Tibial nerve (tissue), 4 donors: ENCODE measurements around the gene HTR1D. TPM values are rescaled to one million over a fixed set of nuclear protein-coding genes. Genes with fewer than 3 reads are reported as not detected.

Source experiments
- DNase-seq, 2 donors: peaks; one replicate each; pipeline ENCODE4 v3.0.0-alpha.2; 2019; ENCODE audit warnings: low spot score in 2 of 2
- H3K27ac ChIP-seq, 4 donors: fragments of 200-600 bp; sonication (generic) in 3 of 4; one replicate each; pipeline ENCODE4 v1.5.1; 2017 to 2019; ENCODE audit warnings: mild to moderate bottlenecking in 1 of 4
- H3K27me3 ChIP-seq, 2 donors: fragments of 200-600 bp; sonication (generic) in 1 of 2; one replicate each; pipeline versions ENCODE4 v1.5.1 to v1.6.0; 2017 to 2019
- H3K36me3 ChIP-seq, 3 donors: fragments of 200-600 bp; sonication (generic); one replicate each; pipeline ENCODE4 v1.5.1; 2018 to 2019
- H3K4me1 ChIP-seq, 4 donors: fragments of 200-600 bp; sonication (generic) in 3 of 4; one replicate each; pipeline ENCODE4 v1.5.1; 2017 to 2019
- H3K4me3 ChIP-seq, 4 donors: fragments of 200-600 bp; sonication (generic) in 3 of 4; one replicate each; pipeline ENCODE4 v1.5.1; 2017 to 2019; ENCODE audit warnings: mild to moderate bottlenecking in 1 of 4, moderate library complexity in 1 of 4
- H3K9me3 ChIP-seq, 4 donors: fragments of 200-600 bp; sonication (generic) in 3 of 4; one replicate each; pipeline ENCODE4 v1.5.1; 2017 to 2019
- EP300 ChIP-seq, 2 donors: sonication (generic); formaldehyde crosslinking; IDR thresholded peaks; one replicate each; pipeline ENCODE4 v1.6.1; 2017; ENCODE audit warnings: antibody characterized with exemption in 2 of 2, mild to moderate bottlenecking in 1 of 2
- POLR2A ChIP-seq, 2 donors: fragments of 450-650 bp; IDR thresholded peaks; one replicate each; pipeline ENCODE4 v1.6.1; 2017; ENCODE audit warnings: antibody characterized with exemption in 2 of 2, mild to moderate bottlenecking in 2 of 2, moderate library complexity in 2 of 2
- WGBS, 2 donors: methylation state at CpG; one replicate each; pipeline ENCODE4 v1.1.5; 2018; 5-methylcytosine and 5-hydroxymethylcytosine counted together
- total RNA-seq, 4 donors: library from RNA; depleted of rRNA; stranded (reverse); fragments of >200 nt; gene quantifications; one replicate each; pipeline ENCODE4 v1.1.0, GENCODE V29; 2016
- TF ChIP-seq, protein P1 (sequence below), 5 experiments: fragments of 200-600 bp in 3 of 5; fragments of 450-650 bp in 2 of 5; sonication (generic) in 3 of 5; IDR thresholded peaks; one replicate each; pipeline ENCODE4 v1.5.1; 2016 to 2019; ENCODE audit warnings: antibody characterized with exemption in 5 of 5, mild to moderate bottlenecking in 3 of 5, moderate library complexity in 2 of 5

The HTR1D gene
- total RNA-seq, 4 donors from 2014 or later, result 0.30 to 2.4 (median 0.63) TPM; not detected in 1

DNA sequence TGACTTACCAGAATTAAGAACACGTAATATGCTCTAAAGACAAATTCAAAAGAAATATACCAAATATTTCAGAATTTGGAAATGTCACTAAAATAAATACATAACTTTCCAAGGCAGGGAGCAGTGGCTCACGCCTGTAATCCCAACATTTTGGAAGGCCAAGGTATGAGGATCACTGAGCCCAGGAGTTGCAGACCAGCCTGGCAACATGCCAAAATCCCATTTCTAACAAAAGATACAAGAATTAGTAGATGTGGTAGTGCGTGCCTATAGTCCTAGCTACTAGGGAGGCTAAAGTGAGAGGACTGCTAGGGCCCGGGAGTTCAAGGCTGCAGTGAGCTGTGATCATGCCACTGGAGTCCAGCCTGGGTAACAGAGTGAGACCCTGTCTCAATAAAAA is 60.4 kb downstream of the HTR1D start:
- Histone ChIP-seq H3K27ac (no peak overlapping the region), H3K36me3 (no peaks in the 10 kb centered on the region), H3K27me3 (no peaks in the 10 kb centered on the region), H3K4me3 (no peak overlapping the region), H3K4me1 (peaks cover 0 to 16% (median 0%) of the 10 kb centered on the region in 4 donors), H3K9me3 (no peaks in the 10 kb centered on the region)
- WGBS, 2 donors, result 91 to 93% methylated on average over 4 of the region's 4 CpGs
- TF ChIP-seq, protein P1, sequence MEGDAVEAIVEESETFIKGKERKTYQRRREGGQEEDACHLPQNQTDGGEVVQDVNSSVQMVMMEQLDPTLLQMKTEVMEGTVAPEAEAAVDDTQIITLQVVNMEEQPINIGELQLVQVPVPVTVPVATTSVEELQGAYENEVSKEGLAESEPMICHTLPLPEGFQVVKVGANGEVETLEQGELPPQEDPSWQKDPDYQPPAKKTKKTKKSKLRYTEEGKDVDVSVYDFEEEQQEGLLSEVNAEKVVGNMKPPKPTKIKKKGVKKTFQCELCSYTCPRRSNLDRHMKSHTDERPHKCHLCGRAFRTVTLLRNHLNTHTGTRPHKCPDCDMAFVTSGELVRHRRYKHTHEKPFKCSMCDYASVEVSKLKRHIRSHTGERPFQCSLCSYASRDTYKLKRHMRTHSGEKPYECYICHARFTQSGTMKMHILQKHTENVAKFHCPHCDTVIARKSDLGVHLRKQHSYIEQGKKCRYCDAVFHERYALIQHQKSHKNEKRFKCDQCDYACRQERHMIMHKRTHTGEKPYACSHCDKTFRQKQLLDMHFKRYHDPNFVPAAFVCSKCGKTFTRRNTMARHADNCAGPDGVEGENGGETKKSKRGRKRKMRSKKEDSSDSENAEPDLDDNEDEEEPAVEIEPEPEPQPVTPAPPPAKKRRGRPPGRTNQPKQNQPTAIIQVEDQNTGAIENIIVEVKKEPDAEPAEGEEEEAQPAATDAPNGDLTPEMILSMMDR (IDR thresholded peaks at IDR 0.05), result no peak
- no peak for TF ChIP-seq POLR2A (IDR thresholded peaks at IDR 0.05)
- no peak for TF ChIP-seq EP300 (IDR thresholded peaks at IDR 0.05)
- DNase-seq, result no peak

DNA sequence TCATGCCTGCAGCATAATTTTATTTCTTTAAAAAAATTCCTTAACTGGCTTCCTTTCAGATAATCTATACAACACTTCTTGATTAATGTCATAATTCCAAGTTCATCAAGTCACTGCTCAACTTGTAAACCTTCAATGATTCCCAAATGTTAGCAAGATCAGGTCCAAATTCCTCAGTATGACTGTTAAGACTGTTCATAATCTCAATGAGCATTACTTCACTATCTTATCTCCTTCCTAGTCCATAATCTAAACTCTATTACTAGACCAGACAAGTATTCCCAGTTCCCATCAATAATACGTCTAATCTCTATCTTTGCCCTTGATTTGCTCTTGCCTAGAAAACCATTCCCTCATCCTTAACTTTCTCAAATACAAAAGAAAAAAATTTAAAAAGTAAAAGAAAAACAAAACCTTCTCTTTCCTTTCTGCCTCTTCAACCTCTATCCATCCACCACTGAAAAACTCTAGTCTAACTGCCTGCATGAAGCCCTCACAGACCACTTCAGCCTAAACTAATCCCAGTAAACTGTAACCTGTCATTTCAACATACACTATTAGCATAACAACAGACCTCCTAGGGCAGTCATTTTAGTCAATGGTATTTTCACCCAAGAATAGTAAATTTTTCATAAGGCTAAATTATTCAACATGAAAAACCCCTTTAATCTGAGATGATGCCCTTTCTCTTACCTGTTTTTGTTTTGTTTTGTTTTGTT is 64.2 kb downstream of the HTR1D start:
- Histone ChIP-seq H3K36me3 (no peaks in the 10 kb centered on the region), H3K4me1 (peaks cover 0 to 15% (median 3%) of the 10 kb centered on the region in 4 donors), H3K27ac (no peak overlapping the region), H3K4me3 (no peak overlapping the region), H3K27me3 (no peaks in the 10 kb centered on the region), H3K9me3 (no peaks in the 10 kb centered on the region)
- WGBS, 2 donors, result 78 to 92% methylated on average over 1 of the region's 1 CpG
- no peak for DNase-seq
- TF ChIP-seq, protein P1 (IDR thresholded peaks at IDR 0.05), result no peak
- TF ChIP-seq EP300 (IDR thresholded peaks at IDR 0.05), result no peak
- TF ChIP-seq POLR2A (IDR thresholded peaks at IDR 0.05), result no peak

DNA sequence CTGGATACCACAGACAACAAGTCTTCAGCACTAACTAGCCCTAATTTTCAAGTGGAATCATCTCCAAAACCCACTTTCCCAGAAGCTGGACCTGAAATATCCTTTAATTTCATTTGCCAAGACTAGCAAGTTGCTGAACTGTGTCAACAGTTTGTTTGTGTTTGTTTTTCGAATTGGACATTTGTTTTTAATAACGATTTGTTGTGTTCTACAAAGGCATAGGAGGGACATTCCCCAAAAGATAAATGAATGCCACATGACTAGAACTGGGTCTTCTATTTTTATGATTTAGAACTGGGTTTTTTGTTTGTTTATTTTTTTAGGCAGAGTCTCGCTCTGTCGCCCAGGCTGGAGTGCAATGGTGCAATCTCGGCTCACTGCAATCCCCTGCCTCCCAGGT is 66.6 kb downstream of the HTR1D start:
- no peaks in the 10 kb centered on the region for H3K27me3 ChIP-seq
- no peak overlapping the region for H3K4me3 ChIP-seq
- no peaks in the 10 kb centered on the region for H3K36me3 ChIP-seq
- no peaks in the 10 kb centered on the region for H3K9me3 ChIP-seq
- peaks cover 0 to 15% (median 3%) of the 10 kb centered on the region in 4 donors for H3K4me1 ChIP-seq
- H3K27ac ChIP-seq, result no peak overlapping the region
- DNase-seq, result no peak
- WGBS, 2 donors, result 71 to 72% methylated on average over 5 of the region's 5 CpGs
- TF ChIP-seq EP300 (IDR thresholded peaks at IDR 0.05) (no peak), POLR2A (IDR thresholded peaks at IDR 0.05) (no peak)
- TF ChIP-seq, protein P1 (IDR thresholded peaks at IDR 0.05), result no peak

DNA sequence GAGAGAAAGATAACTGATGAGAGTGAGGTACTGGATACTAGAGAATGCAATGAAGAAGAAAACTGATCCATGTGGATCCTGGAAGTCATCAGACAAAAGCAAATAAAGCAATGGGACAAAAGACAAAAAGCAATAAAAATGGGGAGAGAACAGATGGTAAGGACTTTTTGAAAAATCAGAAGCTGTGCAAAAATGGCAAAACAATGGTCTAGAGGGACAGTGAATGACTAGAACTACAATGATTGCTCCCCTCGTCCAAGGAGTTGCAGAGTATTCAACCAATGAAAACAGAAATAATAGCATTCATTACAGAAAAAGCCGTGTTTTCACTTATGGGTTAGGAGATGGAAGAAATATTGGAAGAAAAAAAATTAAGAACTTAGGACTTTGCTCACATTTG is 67.2 kb downstream of the HTR1D start:
- no peaks in the 10 kb centered on the region for H3K9me3 ChIP-seq
- no peaks in the 10 kb centered on the region for H3K27me3 ChIP-seq
- H3K27ac ChIP-seq, result no peak overlapping the region
- H3K4me3 ChIP-seq, result no peak overlapping the region
- H3K4me1 ChIP-seq, result peaks cover 0 to 15% (median 3%) of the 10 kb centered on the region in 4 donors
- DNase-seq, result no peak
- no peaks in the 10 kb centered on the region for H3K36me3 ChIP-seq
- 59% methylated on average over 2 of the region's 2 CpGs for WGBS, 2 donors
- TF ChIP-seq EP300 (IDR thresholded peaks at IDR 0.05), result no peak
- no peak for TF ChIP-seq POLR2A (IDR thresholded peaks at IDR 0.05)
- TF ChIP-seq, protein P1 (IDR thresholded peaks at IDR 0.05), result no peak

DNA sequence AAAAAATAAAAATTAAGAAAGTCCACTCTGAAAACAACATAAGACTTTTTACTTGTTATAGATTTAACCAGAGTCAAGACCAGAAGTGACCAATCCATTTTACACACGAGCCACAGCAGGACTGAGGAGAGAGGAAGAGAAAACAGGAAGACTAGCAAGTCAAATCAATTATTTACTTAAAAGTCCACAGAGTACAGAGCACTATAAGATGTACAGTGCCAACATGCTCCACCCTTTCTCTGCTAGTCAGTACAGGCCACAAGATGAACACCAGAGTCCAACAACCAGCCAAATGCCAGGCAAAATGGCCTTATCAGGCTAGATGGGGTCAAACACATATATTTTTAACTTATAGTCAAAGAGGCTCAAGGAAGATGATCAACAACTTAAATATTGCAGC is 68.2 kb downstream of the HTR1D start:
- no peaks in the 10 kb centered on the region for H3K9me3 ChIP-seq
- no peak overlapping the region for H3K27ac ChIP-seq
- H3K4me1 ChIP-seq, result peaks cover 0 to 15% (median 3%) of the 10 kb centered on the region in 4 donors
- WGBS, 2 donors, result 47 to 50% methylated on average over 1 of the region's 1 CpG
- TF ChIP-seq POLR2A (IDR thresholded peaks at IDR 0.05) (no peak), EP300 (IDR thresholded peaks at IDR 0.05) (no peak)
- TF ChIP-seq, protein P1 (IDR thresholded peaks at IDR 0.05), result no peak
- H3K27me3 ChIP-seq, result no peaks in the 10 kb centered on the region
- H3K4me3 ChIP-seq, result no peak overlapping the region
- H3K36me3 ChIP-seq, result no peaks in the 10 kb centered on the region
- DNase-seq, result no peak
